Transverse colon (tissue), 4 donors: Measurements from ENCODE around the gene VPS13D.

ENCODE experiments used
- EP300 ChIP-seq: sonication (generic); formaldehyde crosslinking; IDR thresholded peaks from one replicate; pipeline ENCODE4 v1.6.1; 2017; ENCODE audit warnings: antibody characterized with exemption, low read depth
- POLR2A ChIP-seq: fragments of 450-650 bp; IDR thresholded peaks from one replicate; pipeline ENCODE4 v1.6.1; 2016; ENCODE audit warnings: antibody characterized with exemption, mild to moderate bottlenecking, moderate library complexity
- POLR2AphosphoS5 ChIP-seq, 3 donors: sonication (generic); formaldehyde crosslinking; IDR thresholded peaks; one replicate each; pipeline ENCODE4 v1.6.1; 2016; ENCODE audit warnings: antibody characterized with exemption in 3 of 3
- TF ChIP-seq, protein P1 (sequence below), 5 experiments: fragments of 200-600 bp in 3 of 5; fragments of 450-650 bp in 2 of 5; sonication (generic) in 3 of 5; IDR thresholded peaks; 1 replicate in 2 of 5; 2 replicates in 3 of 5; pipeline ENCODE4 v1.5.1; 2016 to 2017; ENCODE audit warnings: antibody characterized with exemption in 5 of 5, inconsistent platforms in 3 of 5, mild to moderate bottlenecking in 2 of 5, moderate library complexity in 1 of 5

- TF ChIP-seq, protein P1, sequence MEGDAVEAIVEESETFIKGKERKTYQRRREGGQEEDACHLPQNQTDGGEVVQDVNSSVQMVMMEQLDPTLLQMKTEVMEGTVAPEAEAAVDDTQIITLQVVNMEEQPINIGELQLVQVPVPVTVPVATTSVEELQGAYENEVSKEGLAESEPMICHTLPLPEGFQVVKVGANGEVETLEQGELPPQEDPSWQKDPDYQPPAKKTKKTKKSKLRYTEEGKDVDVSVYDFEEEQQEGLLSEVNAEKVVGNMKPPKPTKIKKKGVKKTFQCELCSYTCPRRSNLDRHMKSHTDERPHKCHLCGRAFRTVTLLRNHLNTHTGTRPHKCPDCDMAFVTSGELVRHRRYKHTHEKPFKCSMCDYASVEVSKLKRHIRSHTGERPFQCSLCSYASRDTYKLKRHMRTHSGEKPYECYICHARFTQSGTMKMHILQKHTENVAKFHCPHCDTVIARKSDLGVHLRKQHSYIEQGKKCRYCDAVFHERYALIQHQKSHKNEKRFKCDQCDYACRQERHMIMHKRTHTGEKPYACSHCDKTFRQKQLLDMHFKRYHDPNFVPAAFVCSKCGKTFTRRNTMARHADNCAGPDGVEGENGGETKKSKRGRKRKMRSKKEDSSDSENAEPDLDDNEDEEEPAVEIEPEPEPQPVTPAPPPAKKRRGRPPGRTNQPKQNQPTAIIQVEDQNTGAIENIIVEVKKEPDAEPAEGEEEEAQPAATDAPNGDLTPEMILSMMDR (IDR thresholded peaks at IDR 0.05) = no peak
- TF ChIP-seq POLR2AphosphoS5 (IDR thresholded peaks at IDR 0.05) (no peak), POLR2A (no peak), EP300 (no peak)
Measured at GRCh38 chr1:12414444-12415018, 184.7 kb downstream of the VPS13D start.
